ENCODE measurements around the gene SPATA2.
A peak's percentile ranks its signal among the peaks of the same experiment; 100 is the strongest.

DNA sequence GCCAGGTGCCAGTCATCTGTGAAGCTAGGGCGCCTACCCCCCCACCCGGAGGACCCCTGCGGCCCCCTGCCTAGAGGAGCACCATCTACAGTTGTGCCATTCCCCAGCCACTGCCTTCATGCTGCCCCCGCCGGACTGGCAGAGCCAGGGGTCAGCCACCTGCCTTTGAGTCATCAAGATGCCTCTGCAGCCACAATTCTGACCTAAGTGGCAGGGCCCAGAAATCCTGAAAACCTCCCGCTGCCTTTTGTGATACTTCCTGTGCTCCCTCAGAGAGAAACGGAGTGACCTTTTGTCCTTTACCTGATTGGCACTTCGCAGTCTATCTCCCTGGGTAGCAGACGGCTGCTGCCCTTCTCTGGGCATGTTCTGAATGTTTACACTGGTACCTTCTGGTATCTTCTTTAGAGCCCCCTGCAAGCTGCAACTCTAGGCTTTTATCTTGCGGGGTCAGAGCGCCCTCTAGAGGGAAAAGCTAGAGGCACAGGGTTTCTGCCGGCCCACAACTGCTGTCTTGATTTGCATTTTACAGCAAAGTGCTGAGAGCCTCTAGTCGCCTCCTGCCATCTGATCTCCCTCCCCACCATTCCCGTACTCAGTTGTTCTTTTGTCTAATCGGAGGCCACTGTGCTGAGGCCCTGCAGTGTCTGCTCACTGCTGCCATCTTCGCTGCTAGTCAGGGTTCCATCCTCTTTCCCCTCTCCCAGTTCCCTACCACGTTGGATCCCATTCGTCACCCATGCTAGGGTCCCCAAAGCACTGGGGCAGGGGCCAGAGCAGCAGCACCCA is 26.9 kb downstream of the SPATA2 start:
- TF ChIP-seq, protein P1, sequence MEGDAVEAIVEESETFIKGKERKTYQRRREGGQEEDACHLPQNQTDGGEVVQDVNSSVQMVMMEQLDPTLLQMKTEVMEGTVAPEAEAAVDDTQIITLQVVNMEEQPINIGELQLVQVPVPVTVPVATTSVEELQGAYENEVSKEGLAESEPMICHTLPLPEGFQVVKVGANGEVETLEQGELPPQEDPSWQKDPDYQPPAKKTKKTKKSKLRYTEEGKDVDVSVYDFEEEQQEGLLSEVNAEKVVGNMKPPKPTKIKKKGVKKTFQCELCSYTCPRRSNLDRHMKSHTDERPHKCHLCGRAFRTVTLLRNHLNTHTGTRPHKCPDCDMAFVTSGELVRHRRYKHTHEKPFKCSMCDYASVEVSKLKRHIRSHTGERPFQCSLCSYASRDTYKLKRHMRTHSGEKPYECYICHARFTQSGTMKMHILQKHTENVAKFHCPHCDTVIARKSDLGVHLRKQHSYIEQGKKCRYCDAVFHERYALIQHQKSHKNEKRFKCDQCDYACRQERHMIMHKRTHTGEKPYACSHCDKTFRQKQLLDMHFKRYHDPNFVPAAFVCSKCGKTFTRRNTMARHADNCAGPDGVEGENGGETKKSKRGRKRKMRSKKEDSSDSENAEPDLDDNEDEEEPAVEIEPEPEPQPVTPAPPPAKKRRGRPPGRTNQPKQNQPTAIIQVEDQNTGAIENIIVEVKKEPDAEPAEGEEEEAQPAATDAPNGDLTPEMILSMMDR (conservative IDR thresholded peaks at IDR 0.05; ENCODE audit: low read length), result peak; percentile 91
- no peak for TF ChIP-seq EZH2phosphoT487 (IDR thresholded peaks at IDR 0.05; ENCODE audit: borderline replicate concordance)
